ENCODE results near the gene FNDC3B.

Gene FNDC3B

GRCh38 chr3:172332256-172333041 lies 293.1 kb downstream of the FNDC3B start:
- DNase-seq (ENCODE audit: low read depth, low spot score), result peak; percentile 79

DNA sequence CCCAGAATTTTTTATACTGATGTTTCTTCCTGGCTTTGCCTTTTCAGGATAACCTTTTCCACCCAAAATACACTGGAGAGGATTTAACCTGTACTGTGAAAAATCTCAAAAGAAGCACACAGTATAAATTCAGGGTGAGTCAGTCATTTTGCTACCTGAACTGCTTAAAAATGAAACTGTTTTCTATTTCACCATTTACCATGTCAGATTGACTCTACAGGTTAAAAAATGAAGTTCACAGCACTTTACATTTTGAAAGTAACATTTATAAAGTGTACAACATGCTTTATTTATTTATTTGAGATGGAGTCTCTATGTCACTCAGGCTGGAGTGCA lies 293.6 kb downstream of the FNDC3B start:
- DNase-seq (ENCODE audit: low read depth, low spot score), result no peak

DNA sequence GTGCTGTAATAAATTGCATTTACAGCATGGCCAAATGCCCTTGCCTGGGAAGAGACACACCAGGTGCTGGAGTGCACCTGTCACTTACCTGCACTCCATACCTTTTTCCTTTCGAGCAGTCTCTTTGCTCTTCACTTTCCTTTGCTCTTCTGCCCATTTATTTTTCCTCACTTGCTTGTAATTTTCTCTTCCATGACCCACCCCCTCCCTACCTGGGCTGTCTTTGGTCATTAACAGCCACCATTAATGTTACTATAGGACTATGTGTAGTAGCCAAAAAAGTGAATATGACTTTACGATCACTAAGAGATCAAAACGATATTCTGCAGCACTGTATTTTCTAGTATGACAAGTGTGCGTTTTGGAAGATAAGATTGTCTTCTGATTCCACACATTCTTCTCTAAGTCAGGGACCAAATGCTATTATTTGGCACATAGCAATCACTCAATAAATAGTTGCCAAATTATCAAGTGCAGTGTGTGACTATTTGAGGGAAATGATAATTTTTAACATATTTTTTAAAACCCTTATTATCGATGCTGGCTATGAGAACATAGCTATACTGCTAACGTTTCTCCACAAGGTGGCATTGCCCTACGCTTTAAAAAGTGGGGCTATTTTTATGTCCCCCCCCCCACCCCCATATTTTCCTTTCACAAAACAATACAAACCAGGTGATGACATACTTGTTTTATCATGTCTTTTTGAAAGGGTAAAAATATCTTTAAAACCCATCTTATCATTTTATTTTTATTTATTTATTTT lies 294.5 kb downstream of the FNDC3B start:
- DNase-seq (ENCODE audit: low read depth, low spot score), result no peak

- DNase-seq (ENCODE audit: low read depth, low spot score), result no peak
These were observed 295.4 kb downstream of the FNDC3B start for GRCh38 chr3:172334671-172335207.

- no peak for DNase-seq (ENCODE audit: low read depth, low spot score)
These were observed 300.5 kb downstream of the FNDC3B start for GRCh38 chr3:172339892-172340291.

DNA sequence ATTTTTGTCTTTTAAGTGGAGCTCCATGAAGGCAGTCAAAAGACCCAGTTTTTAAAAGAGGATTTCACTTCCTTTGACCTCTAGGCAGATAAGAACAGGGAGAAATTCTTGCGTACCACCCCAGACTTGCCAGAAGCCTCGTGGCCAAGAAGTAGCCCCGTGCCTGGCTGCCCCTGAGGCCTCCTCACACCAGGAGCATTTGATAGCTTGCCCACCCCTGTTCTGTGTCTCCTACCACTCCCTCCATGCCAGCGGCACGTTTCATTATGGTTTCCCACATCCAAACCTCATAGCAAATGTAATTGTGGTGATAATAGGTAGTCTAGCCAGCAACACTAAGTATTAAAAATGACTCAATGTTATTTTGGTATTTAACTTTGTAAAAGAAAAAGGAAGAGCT lies 301.2 kb downstream of the FNDC3B start:
- DNase-seq (ENCODE audit: low read depth, low spot score), result no peak

- DNase-seq (ENCODE audit: low read depth, low spot score), result peak; percentile 71
These were observed 302.2 kb downstream of the FNDC3B start for GRCh38 chr3:172341482-172342059.

- DNase-seq (ENCODE audit: low read depth, low spot score), result no peak
These were observed 302.8 kb downstream of the FNDC3B start for GRCh38 chr3:172342097-172342659.

DNA sequence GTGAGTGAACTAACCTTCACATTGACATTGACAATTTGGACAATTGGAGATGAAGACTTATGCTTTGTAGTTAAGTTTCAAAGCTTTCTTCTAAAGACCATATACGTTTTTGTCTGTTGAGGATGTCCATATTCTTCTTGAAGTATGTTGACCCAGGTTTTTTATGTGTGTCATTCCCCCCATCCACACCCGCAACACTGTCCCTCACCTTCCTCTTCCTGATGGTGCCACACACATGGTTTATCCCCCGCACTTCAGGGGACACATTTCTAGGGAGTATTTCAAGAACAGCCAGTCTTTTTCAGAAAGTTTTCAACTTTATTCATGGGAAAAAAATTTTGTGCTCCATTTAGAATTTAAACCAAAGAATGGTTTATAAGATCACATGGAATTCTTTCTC lies 303.7 kb downstream of the FNDC3B start:
- no peak for DNase-seq (ENCODE audit: low read depth, low spot score)

GRCh38 chr3:172343979-172344378 lies 304.6 kb downstream of the FNDC3B start:
- no peak for DNase-seq (ENCODE audit: low read depth, low spot score)

DNA sequence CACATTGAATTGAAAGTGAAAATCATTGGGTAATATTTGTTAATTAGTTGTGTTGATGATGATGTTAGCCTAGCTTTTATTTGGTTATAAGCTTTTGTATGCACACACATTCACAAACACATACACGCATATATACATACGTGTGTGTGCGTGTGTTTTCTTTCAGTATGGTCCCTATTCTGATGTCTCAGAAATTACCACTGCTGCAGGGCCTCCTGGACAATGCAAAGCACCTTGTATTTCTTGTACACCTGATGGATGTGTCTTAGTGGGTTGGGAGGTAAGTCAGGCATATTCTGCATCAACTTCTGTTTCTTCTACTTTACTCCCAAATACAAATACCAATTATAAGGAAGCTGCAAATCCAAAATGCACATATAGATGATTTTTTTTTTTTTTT lies 306.8 kb downstream of the FNDC3B start:
- DNase-seq (ENCODE audit: low read depth, low spot score), result no peak

DNA sequence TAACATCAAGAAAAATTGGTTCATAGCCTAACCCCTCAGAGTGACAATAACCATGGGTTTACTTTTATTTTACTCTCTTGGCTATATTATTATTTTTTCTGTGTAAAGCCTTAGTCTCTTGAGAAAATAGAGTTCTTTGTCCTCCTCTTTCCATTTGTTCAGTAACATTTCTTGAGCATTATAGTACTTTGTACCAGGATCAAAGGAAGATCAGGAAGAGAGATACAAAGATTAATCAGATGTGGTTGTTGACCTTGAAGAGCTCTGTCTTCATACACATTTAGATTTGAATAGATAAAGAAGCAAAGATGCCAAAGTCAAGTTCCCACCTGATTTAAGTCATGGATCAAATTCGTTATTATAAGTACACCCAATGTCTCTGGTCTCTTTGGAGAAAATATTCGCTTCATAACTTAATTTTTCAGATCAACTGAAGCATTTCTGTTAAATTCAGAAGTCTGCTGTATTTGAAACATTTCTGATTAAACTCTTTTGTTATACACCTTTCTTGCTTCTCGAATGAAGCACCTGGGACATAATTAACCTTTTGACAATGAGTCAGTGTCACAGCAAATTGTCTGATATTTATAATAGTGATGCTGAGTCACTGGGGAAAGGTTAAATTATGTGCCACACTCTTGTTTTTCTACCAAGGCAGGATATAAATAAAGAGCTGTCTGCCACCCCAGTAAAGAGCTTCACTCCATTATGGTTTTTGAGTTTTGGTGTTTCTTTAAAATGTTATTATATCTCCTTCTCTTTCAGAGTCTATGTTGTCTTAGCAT lies 308.7 kb downstream of the FNDC3B start:
- no peak for DNase-seq (ENCODE audit: low read depth, low spot score)

DNA sequence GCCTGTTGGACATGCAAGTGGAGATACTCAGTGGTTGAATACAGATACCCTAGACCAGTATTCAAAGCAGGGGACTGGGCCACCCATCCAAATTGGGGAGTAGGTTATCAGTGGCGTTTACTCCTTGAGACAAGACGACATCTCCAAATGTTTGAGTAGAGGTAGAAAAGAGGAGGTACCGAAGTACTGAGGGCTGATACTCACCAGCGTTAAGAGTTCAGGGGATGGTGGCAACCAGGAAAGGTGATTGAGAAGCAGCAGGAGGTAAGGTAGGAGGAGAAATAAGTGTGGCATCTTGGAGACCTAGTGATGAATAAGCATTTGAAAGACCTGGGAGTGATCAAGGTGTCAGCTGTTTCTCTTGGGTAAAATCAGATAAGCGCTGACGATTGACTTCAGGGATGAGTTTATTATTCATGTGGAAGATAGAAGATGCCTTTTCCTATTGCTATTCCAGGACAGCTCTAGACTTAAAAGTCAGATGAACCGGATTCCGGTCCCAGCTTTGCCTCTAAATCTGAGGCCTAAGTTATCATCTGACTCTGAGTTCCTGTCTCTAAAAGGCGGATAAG lies 312.6 kb downstream of the FNDC3B start:
- no peak for DNase-seq (ENCODE audit: low read depth, low spot score)

DNA sequence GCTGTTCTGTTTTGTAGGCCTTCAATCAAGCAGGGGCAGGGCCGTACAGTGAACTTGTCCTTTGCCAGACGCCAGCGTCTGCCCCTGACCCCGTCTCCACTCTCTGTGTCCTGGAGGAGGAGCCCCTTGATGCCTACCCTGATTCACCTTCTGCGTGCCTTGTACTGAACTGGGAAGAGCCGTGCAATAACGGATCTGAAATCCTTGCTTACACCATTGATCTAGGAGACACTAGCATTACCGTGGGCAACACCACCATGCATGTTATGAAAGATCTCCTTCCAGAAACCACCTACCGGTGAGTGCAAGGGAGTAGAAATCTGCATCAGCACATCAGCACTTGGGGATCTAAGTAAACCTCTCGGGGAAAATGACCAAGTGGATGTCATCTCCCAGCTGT lies 313.4 kb downstream of the FNDC3B start:
- DNase-seq (ENCODE audit: low read depth, low spot score), result no peak

GRCh38 chr3:172354931-172355499 lies 315.6 kb downstream of the FNDC3B start:
- DNase-seq (ENCODE audit: low read depth, low spot score), result no peak

GRCh38 chr3:172355836-172356235 lies 316.5 kb downstream of the FNDC3B start:
- DNase-seq (ENCODE audit: low read depth, low spot score), result peak; percentile 93

DNA sequence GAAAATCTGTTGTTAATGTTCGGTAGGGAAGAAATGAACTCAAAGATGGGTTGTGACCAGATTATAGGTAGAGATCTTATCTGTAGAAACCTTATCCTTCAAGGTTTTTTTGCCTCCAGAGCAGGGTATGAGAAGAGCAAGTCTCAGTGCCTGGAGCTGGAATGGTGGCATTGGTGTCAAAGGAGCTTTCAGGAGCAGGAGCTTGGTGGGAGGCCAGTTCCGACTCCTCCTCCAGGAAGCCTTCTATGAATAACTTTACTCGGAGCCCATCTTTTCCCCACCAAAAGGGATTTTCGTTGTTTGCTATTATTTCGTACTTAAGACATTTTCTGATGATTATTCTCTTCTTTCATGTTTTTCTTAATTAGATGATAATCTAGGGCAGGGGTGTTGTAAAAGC lies 317.0 kb downstream of the FNDC3B start:
- no peak for DNase-seq (ENCODE audit: low read depth, low spot score)

- DNase-seq (ENCODE audit: low read depth, low spot score), result peak; percentile 46
These were observed 318.7 kb downstream of the FNDC3B start for GRCh38 chr3:172357850-172358754.

GRCh38 chr3:172359231-172359630 lies 319.9 kb downstream of the FNDC3B start:
- no peak for DNase-seq (ENCODE audit: low read depth, low spot score)

GRCh38 chr3:172359996-172360395 lies 320.6 kb downstream of the FNDC3B start:
- no peak for DNase-seq (ENCODE audit: low read depth, low spot score)

All from astrocyte of the hippocampus (primary cell).